GM19238 (cell line): ENCODE results near the gene ATG7.

Source experiments
- DNase-seq: peaks from one replicate; pipeline ENCODE4 v3.0.0; 2011; ENCODE audit warnings: low spot score; ENCODE audit not compliant: insufficient read length

ATG7 gene

GRCh38 chr3:11606090-11606784 lies 334.0 kb downstream of the ATG7 start:
- no peak for DNase-seq

- DNase-seq = no peak
Observed at GRCh38 chr3:11606865-11607440, 334.8 kb downstream of the ATG7 start.
